Mesenchymal stem cell (in vitro differentiated cells and primary cell): ENCODE results near the gene TMEM91.
A peak's percentile ranks its signal among the peaks of the same experiment; 100 is the strongest.

Source experiments
- DNase-seq: peaks from one replicate; pipeline ENCODE4 v3.0.0-alpha.2; 2013
- H2AFZ ChIP-seq: one replicate; pipeline ENCODE4 v1.6.1; 2013; ENCODE audit warnings: low read depth, mild to moderate bottlenecking, control low read depth, inconsistent platforms, low read length, moderate library complexity
- H2AK5ac ChIP-seq: 2 replicates; pipeline ENCODE4 v1.6.1; 2013; ENCODE audit warnings: low read length, moderate library complexity, mild to moderate bottlenecking, inconsistent platforms; ENCODE audit not compliant: severe bottlenecking
- H2BK120ac ChIP-seq: one replicate; pipeline ENCODE4 v1.6.1; 2013; ENCODE audit warnings: low read depth, mild to moderate bottlenecking, inconsistent platforms, low read length, moderate library complexity
- H2BK12ac ChIP-seq, 2 experiments: one replicate each; pipeline ENCODE4 v1.6.1; 2013; ENCODE audit warnings: inconsistent platforms in 2 of 2, low read length in 2 of 2, mild to moderate bottlenecking in 2 of 2, moderate library complexity in 2 of 2, control low read depth in 1 of 2
- H2BK15ac ChIP-seq: one replicate; pipeline ENCODE4 v1.6.1; 2013; ENCODE audit warnings: mild to moderate bottlenecking, low read depth, inconsistent platforms; ENCODE audit not compliant: poor library complexity, severe bottlenecking
- H2BK5ac ChIP-seq: 2 replicates; pipeline ENCODE4 v1.6.1; 2013; ENCODE audit warnings: low read depth, mild to moderate bottlenecking, low read length, control low read depth, inconsistent platforms; ENCODE audit not compliant: poor library complexity, severe bottlenecking
- H3K14ac ChIP-seq, 2 experiments: one replicate each; pipeline ENCODE4 v1.6.1; 2013; ENCODE audit warnings: inconsistent platforms in 2 of 2, low read length in 2 of 2, control low read depth in 1 of 2, mild to moderate bottlenecking in 1 of 2, moderate library complexity in 1 of 2
- H3K18ac ChIP-seq, 2 experiments: one replicate each; pipeline ENCODE4 v1.6.1; 2013; ENCODE audit warnings: inconsistent platforms in 2 of 2, low read length in 2 of 2, control low read depth in 1 of 2, low read depth in 1 of 2, mild to moderate bottlenecking in 1 of 2
- H3K23ac ChIP-seq, 2 experiments: one replicate each; pipeline ENCODE4 v1.6.1; 2013; ENCODE audit warnings: inconsistent platforms in 2 of 2, low read length in 2 of 2, mild to moderate bottlenecking in 2 of 2, moderate library complexity in 2 of 2, control low read depth in 1 of 2
- H3K27ac ChIP-seq: 2 replicates; pipeline ENCODE4 v1.5.1; 2013; ENCODE audit warnings: mild to moderate bottlenecking, moderate library complexity, low read length, control low read depth, inconsistent platforms; ENCODE audit not compliant: poor library complexity, severe bottlenecking
- H3K27me3 ChIP-seq, 2 experiments: 2 replicates each; pipeline versions ENCODE4 v1.6.1 to v1.7.0; 2013; ENCODE audit warnings: low read length in 2 of 2, mild to moderate bottlenecking in 2 of 2, moderate library complexity in 2 of 2, control low read depth in 1 of 2, inconsistent platforms in 1 of 2; ENCODE audit not compliant: control insufficient read depth in 1 of 2, insufficient read depth in 1 of 2
- H3K36me3 ChIP-seq, 2 experiments: 2 replicates each; pipeline versions ENCODE4 v1.6.1 to v1.7.0; 2013; ENCODE audit warnings: low read length in 2 of 2, control low read depth in 1 of 2, inconsistent platforms in 1 of 2, low read depth in 1 of 2, mild to moderate bottlenecking in 1 of 2; ENCODE audit not compliant: insufficient read depth in 2 of 2, control insufficient read depth in 1 of 2
- H3K4ac ChIP-seq, 2 experiments: one replicate each; pipeline ENCODE4 v1.6.1; 2013; ENCODE audit warnings: inconsistent platforms in 2 of 2, low read length in 2 of 2, mild to moderate bottlenecking in 2 of 2, moderate library complexity in 2 of 2, control low read depth in 1 of 2, low read depth in 1 of 2
- H3K4me1 ChIP-seq: 2 replicates; pipeline ENCODE4 v1.6.1; 2013; ENCODE audit warnings: low read depth, low read length, control low read depth; ENCODE audit not compliant: control insufficient read depth, insufficient read depth
- H3K4me2 ChIP-seq: 2 replicates; pipeline ENCODE4 v1.6.1; 2013; ENCODE audit warnings: low read length, mild to moderate bottlenecking, inconsistent platforms; ENCODE audit not compliant: poor library complexity, severe bottlenecking
- H3K4me3 ChIP-seq, 2 experiments: 2 replicates each; pipeline versions ENCODE4 v1.5.1 to v1.7.0; 2013; ENCODE audit warnings: low read length in 2 of 2, mild to moderate bottlenecking in 2 of 2, control low read depth in 1 of 2, low read depth in 1 of 2; ENCODE audit not compliant: insufficient read depth in 1 of 2
- H3K79me1 ChIP-seq: replicated peaks from 2 replicates; pipeline ENCODE4 v1.6.1; 2013; ENCODE audit warnings: mild to moderate bottlenecking, control low read depth, low read length, inconsistent platforms; ENCODE audit not compliant: poor library complexity, severe bottlenecking
- H3K9ac ChIP-seq: 2 replicates; pipeline ENCODE4 v1.7.0; 2013; ENCODE audit warnings: mild to moderate bottlenecking, low read length, moderate library complexity
- H3K9me3 ChIP-seq: 2 replicates; pipeline ENCODE4 v1.7.0; 2013; ENCODE audit warnings: mild to moderate bottlenecking, low read length; ENCODE audit not compliant: control insufficient read depth
- H4K8ac ChIP-seq: one replicate; pipeline ENCODE4 v1.6.1; 2013; ENCODE audit warnings: inconsistent platforms, mild to moderate bottlenecking, low read length, moderate library complexity
- H4K91ac ChIP-seq: one replicate; pipeline ENCODE4 v1.6.1; 2013; ENCODE audit warnings: mild to moderate bottlenecking, low read length, inconsistent platforms
- WGBS: methylation state at CpG from one replicate; pipeline ENCODE4 v1.1.7; 2013; ENCODE audit warnings: mixed read lengths; 5-methylcytosine and 5-hydroxymethylcytosine counted together

The TMEM91 gene

DNA sequence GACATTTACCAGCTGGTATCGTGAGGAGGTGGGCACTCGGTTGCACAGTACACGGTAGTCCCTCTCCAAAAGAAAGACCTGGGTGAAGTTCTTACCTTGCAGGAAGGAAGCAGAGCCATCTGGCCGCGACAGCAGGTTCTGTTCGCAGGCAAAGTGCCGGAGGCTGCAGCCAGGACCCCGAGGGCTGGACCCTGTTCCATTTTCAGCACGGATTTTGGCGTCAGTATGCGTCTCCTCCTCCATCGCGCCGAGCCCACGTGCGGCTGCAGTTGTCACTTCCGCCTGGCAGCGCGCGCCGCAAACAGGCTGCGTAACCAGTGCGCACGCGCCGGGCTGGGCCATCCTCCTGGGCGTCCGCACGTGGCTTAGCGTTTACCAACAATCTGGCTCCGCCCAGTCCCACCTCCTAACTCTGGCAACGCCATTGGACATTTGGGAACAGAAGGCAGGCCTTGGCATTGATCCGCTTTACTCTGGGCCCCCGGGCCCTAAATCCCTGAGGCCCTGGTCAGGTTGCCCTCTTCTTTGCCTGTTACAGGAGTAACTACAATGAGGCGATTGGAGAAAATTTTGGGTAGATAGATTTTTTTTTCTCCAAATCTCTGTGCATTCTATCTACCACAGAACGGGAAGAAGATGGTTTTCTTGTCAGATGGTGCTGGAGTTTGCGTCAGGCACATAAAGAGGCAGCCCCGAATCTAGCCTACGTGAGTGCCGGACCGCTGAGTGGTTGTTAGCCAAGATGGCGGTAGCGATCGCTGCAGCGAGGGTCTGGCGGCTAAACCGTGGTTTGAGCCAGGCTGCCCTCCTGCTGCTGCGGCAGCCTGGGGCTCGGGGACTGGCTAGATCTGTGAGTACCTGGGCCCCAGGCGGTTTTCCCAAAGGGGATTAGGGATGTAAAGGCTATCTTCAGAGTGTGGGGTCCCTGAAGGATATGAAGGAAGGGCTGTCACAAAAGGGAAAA is 21.0 kb downstream of the TMEM91 start, which contains the start of the genes BCKDHA and EXOSC5:
TSS of gene BCKDHA (plus strand) at position 733 of the 964 bp plus-strand sequence. CDS start at position 743, 10 bp downstream.
TSS of gene EXOSC5 (minus strand) at position 274 of the 964 bp plus-strand sequence. CDS start at position 243, 31 bp downstream.
- H3K4ac ChIP-seq, result peak within 1 kb of the TSS; percentile 70 to 79
- H3K27ac ChIP-seq, result peak within 1 kb of the TSS; percentile 80
- peaks cover 5% of the 10 kb centered on the region for H3K4me1 ChIP-seq
- H3K4me3 ChIP-seq, result peak within 1 kb of the TSS; percentile 93 to 98
- H3K9ac ChIP-seq, result peak within 1 kb of the TSS; percentile 98
- no peak within 1 kb of the TSS for H2BK12ac ChIP-seq
- H3K36me3 ChIP-seq, result peaks cover 0 to 7% of the 10 kb centered on the region in 2 experiments
- peak within 1 kb of the TSS; percentile 79 for H2BK5ac ChIP-seq
- DNase-seq, result peak; percentile 100
- H3K27me3 ChIP-seq, result no peaks in the 10 kb centered on the region
- no peak within 1 kb of the TSS for H3K14ac ChIP-seq
- H2BK15ac ChIP-seq, result no peak within 1 kb of the TSS
- H2AK5ac ChIP-seq, result no peak within 1 kb of the TSS
- H3K4me2 ChIP-seq, result peak within 1 kb of the TSS; percentile 93
- H4K91ac ChIP-seq, result no peak within 1 kb of the TSS
- WGBS, result under 1% methylated on average over 48 of the region's 50 CpGs
- peak within 1 kb of the TSS; percentile 86 for H4K8ac ChIP-seq
- H2BK120ac ChIP-seq, result no peak within 1 kb of the TSS
- H2AFZ ChIP-seq, result peak within 1 kb of the TSS; percentile 79
- peak within 1 kb of the TSS; percentile 69 to 83 for H3K18ac ChIP-seq
- no peak within 1 kb of the TSS for H3K23ac ChIP-seq
- H3K9me3 ChIP-seq, result no peaks in the 10 kb centered on the region
- peaks cover 29% of the 10 kb centered on the region for H3K79me1 ChIP-seq

GRCh38 chr19:41398050-41398418 is 21.7 kb downstream of the TMEM91 start:
- Histone ChIP-seq H3K4me3 (peak overlapping the region; percentile 93 to 98), H2AK5ac (no peak overlapping the region), H2BK5ac (peak overlapping the region; percentile 79), H3K4me2 (peak overlapping the region; percentile 93), H2BK12ac (no peak overlapping the region), H3K14ac (no peak overlapping the region), H3K27ac (no peak overlapping the region), H2BK15ac (no peak overlapping the region), H4K91ac (no peak overlapping the region), H4K8ac (peak overlapping the region; percentile 21), H2AFZ (peak overlapping the region; percentile 79), H3K23ac (no peak overlapping the region), H3K27me3 (no peaks in the 10 kb centered on the region), H3K4me1 (peaks cover 5% of the 10 kb centered on the region), H3K36me3 (peaks cover 3% of the 10 kb centered on the region in 2 experiments), H3K79me1 (peaks cover 28% of the 10 kb centered on the region), H3K4ac (peak overlapping the region; percentile 70 to 79), H3K18ac (peak overlapping the region in 1 of 2 experiments; percentile 69), H3K9me3 (no peaks in the 10 kb centered on the region), H3K9ac (peak overlapping the region; percentile 98), H2BK120ac (no peak overlapping the region)
- no peak for DNase-seq
- 0% methylated on average over 5 of the region's 5 CpGs for WGBS

DNA sequence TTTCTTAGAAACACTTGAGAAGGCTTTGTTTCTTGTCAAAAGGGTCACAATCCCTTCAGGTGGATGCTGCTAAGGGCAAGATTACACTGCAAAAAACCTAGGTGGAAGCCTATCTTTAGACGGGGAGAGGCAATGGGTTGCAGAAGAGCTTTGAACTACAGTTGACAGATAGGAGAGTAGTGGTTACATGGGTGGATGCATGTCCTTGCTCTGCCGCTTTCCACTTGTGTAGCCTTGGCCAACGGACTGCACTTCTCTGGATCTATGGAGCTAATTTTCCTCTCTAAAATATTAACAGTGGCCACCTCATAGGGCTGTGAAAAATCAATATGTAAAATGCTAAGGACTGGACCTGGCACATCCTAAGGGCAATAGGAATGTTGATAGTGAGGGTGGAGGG is 22.3 kb downstream of the TMEM91 start:
- no peak overlapping the region for H2BK5ac ChIP-seq
- H3K23ac ChIP-seq, result no peak overlapping the region
- 76% methylated on average over 2 of the region's 3 CpGs for WGBS
- no peak overlapping the region for H2BK12ac ChIP-seq
- peaks cover 32% of the 10 kb centered on the region for H3K79me1 ChIP-seq
- no peaks in the 10 kb centered on the region for H3K9me3 ChIP-seq
- H3K4me2 ChIP-seq, result peak overlapping the region; percentile 93
- peak overlapping the region; percentile 98 for H3K9ac ChIP-seq
- H3K14ac ChIP-seq, result no peak overlapping the region
- H3K4me3 ChIP-seq, result peak overlapping the region in 1 of 2 experiments; percentile 98
- H3K27me3 ChIP-seq, result no peaks in the 10 kb centered on the region
- no peak overlapping the region for H2AFZ ChIP-seq
- no peak overlapping the region for H3K27ac ChIP-seq
- H4K8ac ChIP-seq, result no peak overlapping the region
- peaks cover 5 to 8% of the 10 kb centered on the region in 2 experiments for H3K36me3 ChIP-seq
- H2BK120ac ChIP-seq, result no peak overlapping the region
- H2AK5ac ChIP-seq, result no peak overlapping the region
- H3K4ac ChIP-seq, result no peak overlapping the region
- no peak for DNase-seq
- H4K91ac ChIP-seq, result no peak overlapping the region
- peaks cover 5% of the 10 kb centered on the region for H3K4me1 ChIP-seq
- H2BK15ac ChIP-seq, result no peak overlapping the region
- H3K18ac ChIP-seq, result no peak overlapping the region

GRCh38 chr19:41399091-41399490 is 22.8 kb downstream of the TMEM91 start:
- H2AFZ ChIP-seq, result no peak overlapping the region
- H3K4me1 ChIP-seq, result peaks cover 5% of the 10 kb centered on the region
- H2BK5ac ChIP-seq, result no peak overlapping the region
- 78% methylated on average over 3 of the region's 3 CpGs for WGBS
- peaks cover 32% of the 10 kb centered on the region for H3K79me1 ChIP-seq
- no peak overlapping the region for H2BK15ac ChIP-seq
- H3K4me2 ChIP-seq, result no peak overlapping the region
- H4K91ac ChIP-seq, result no peak overlapping the region
- H4K8ac ChIP-seq, result no peak overlapping the region
- peak overlapping the region; percentile 98 for H3K9ac ChIP-seq
- no peak overlapping the region for H2AK5ac ChIP-seq
- H3K18ac ChIP-seq, result no peak overlapping the region
- no peaks in the 10 kb centered on the region for H3K27me3 ChIP-seq
- H3K14ac ChIP-seq, result no peak overlapping the region
- no peak overlapping the region for H3K23ac ChIP-seq
- H3K4ac ChIP-seq, result no peak overlapping the region
- no peak overlapping the region for H2BK120ac ChIP-seq
- H3K36me3 ChIP-seq, result peaks cover 6 to 9% of the 10 kb centered on the region in 2 experiments
- no peak for DNase-seq
- peak overlapping the region in 1 of 2 experiments; percentile 98 for H3K4me3 ChIP-seq
- no peak overlapping the region for H3K27ac ChIP-seq
- no peak overlapping the region for H2BK12ac ChIP-seq
- H3K9me3 ChIP-seq, result no peaks in the 10 kb centered on the region
